HG03575 (cell line): ENCODE data around the gene APBA2.

Source experiments
- ATAC-seq: cut with Tn5 transposase; IDR thresholded peaks from one replicate; pipeline ENCODE4 v1.9.1; 2021; ENCODE audit not compliant: unreplicated experiment, insufficient number of reproducible peaks, low FRiP score; ENCODE audit errors: extremely low read depth

Gene APBA2

GRCh38 chr15:28967066-28967465, 81.3 kb downstream of the APBA2 start:
- ATAC-seq, result no peak

- ATAC-seq, result no peak
Measured at GRCh38 chr15:28967990-28968389, 82.2 kb downstream of the APBA2 start.

- no peak for ATAC-seq
Measured at GRCh38 chr15:28969511-28970085, 83.8 kb downstream of the APBA2 start.

- ATAC-seq, result no peak
Measured at GRCh38 chr15:28974142-28974541, 88.4 kb downstream of the APBA2 start.

- ATAC-seq, result no peak
Measured at GRCh38 chr15:28975766-28976179, 90.0 kb downstream of the APBA2 start.

- no peak for ATAC-seq
Measured at GRCh38 chr15:28977377-28978010, 91.7 kb downstream of the APBA2 start.

GRCh38 chr15:28978011-28978378, 92.2 kb downstream of the APBA2 start:
- ATAC-seq, result no peak

- no peak for ATAC-seq
Measured at GRCh38 chr15:28978661-28979060, 92.9 kb downstream of the APBA2 start.

GRCh38 chr15:28979208-28979841, 93.6 kb downstream of the APBA2 start:
- no peak for ATAC-seq

GRCh38 chr15:28980709-28981350, 95.1 kb downstream of the APBA2 start:
- no peak for ATAC-seq

- ATAC-seq, result no peak
Measured at GRCh38 chr15:28981351-28981720, 95.6 kb downstream of the APBA2 start.

GRCh38 chr15:28981921-28982320, 96.1 kb downstream of the APBA2 start:
- ATAC-seq, result no peak

- ATAC-seq, result no peak
Measured at GRCh38 chr15:28982886-28983285, 97.1 kb downstream of the APBA2 start.

GRCh38 chr15:28983432-28984311, 97.9 kb downstream of the APBA2 start:
- ATAC-seq, result no peak

- ATAC-seq, result no peak
Measured at GRCh38 chr15:28984421-28985315, 98.9 kb downstream of the APBA2 start.

GRCh38 chr15:28985316-28985645, 99.5 kb downstream of the APBA2 start:
- no peak for ATAC-seq

- ATAC-seq, result no peak
Measured at GRCh38 chr15:28985691-28986090, 99.9 kb downstream of the APBA2 start.

GRCh38 chr15:28986108-28986507, 100.3 kb downstream of the APBA2 start:
- no peak for ATAC-seq
